GM19351 (cell line): ENCODE results near the gene DLX6.

Experiments
- ATAC-seq: cut with Tn5 transposase; IDR thresholded peaks from one replicate; pipeline ENCODE4 v1.9.1; 2021; ENCODE audit warnings: mild to moderate bottlenecking, moderate library complexity; ENCODE audit not compliant: unreplicated experiment

The DLX6 gene

GRCh38 chr7:97005183-97006054, at the start of gene DLX6:
DLX6 (plus strand) TSS chr7:97005553; CDS start chr7:97005978, 425 bp downstream.
- peak; percentile 53 for ATAC-seq

GRCh38 chr7:96959135-96959534, 46.2 kb upstream of the DLX6 start:
- ATAC-seq = no peak

DNA sequence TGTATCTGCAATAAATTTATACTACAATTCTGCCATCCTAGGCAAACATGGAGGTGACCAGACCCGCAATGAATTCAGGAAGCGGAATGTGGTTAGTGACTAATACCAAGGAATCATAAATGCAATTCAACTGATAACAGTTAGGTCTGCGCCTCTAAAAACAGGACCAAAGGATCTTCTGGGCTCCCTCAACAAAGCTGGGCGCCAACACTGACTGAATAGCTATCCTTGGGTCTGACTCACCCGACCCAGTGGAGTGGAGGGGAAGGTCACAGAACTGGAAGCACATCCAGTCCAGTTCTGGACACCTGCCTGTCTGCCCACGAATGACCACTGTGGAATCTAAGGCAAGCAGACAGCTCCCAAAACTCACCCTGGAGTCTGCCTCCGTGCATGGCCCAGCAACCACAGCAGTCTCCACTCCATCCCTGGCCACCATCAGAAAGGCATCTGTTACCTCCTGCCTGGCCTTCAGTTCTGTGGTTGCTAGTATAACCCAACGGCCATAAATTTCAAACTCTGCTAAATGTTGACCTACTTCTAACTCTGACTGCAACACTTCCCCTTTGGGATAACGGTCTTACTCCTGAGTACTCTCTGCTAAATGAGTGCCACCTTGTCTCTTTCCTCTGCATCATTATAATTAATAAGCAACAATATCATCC, 43.0 kb upstream of the DLX6 start:
- no peak for ATAC-seq

- no peak for ATAC-seq
Observed at GRCh38 chr7:96968981-96969380, 36.4 kb upstream of the DLX6 start.

GRCh38 chr7:96970739-96971138, 34.6 kb upstream of the DLX6 start:
- no peak for ATAC-seq

DNA sequence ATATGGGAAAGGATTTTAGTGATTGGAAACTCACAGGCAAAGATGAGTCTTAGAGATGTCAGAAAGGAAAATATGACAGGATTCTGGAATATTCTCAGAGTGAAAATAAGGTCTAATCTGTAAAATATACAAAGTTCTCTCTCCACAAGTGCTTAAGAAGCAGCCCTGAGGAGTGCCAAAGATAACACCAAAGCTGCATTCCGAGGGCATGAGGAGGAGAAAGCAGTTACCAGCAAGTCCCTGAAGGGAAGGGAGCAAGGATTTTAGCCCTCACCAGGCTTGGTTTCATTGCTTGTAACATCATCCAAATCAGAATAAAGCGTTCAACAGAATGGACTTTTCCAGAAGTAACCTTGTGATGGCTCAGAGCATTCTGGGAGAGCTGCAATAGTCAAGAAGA, 31.4 kb upstream of the DLX6 start:
- ATAC-seq = no peak

GRCh38 chr7:96976106-96976505, 29.2 kb upstream of the DLX6 start:
- no peak for ATAC-seq

DNA sequence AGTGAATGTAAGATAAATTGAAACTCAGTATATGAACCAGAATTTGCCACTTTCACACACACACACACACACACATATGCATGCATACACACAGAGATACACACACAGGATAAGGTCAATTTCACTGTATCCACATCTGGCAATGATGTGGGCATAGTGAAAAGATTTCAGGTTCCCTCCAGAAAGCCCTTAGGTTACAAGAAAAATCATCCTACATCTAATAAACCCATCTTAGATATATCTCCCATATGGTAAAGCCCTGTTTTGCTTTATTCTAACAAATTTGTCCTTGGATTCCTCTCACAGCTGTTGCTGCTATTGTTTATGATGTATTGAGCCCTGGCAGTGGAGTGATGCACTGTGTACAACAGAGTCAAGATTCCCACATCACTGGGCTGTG, 27.9 kb upstream of the DLX6 start:
- no peak for ATAC-seq

- ATAC-seq = no peak
Observed at GRCh38 chr7:96979551-96980276, 25.6 kb upstream of the DLX6 start.

DNA sequence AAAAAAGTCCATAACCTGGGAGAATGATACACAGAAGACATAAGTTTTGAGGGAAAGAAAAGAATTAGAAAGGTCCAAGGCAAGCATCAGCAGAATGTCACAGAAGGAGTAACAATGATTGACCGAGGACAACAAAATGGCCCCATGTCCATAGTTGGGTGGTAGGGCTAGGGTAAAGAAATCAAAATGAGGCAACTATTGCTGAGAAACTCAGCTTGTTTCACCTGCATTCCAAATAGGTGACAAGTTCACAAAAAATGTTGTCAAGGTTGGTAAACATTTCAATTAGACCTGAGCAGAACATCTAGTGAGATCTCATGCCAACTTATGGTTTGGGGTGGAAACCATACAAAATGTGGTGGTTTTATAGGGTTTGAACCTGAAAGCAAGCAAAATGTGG, 22.8 kb upstream of the DLX6 start:
- ATAC-seq = no peak

- ATAC-seq = no peak
Observed at GRCh38 chr7:96985992-96986391, 19.4 kb upstream of the DLX6 start.

DNA sequence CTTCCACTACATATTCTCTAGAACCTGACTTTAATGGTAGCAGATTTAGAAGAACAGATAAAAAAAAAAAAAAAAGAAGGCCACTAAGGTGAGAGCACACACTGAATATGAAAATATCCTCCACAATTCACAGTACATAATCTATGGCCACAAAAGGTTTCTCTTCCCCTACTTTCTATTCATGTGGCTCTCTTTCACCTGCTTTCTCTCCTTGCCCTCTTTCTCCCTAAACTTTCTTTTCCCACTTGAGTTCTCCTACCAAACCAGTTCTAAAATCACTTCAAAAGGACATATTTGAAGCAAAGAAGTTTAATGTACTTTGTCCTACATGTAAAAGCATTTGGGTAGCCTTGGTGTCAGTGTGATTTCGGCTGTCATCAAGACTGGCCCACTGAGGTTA, 18.5 kb upstream of the DLX6 start:
- ATAC-seq = no peak

DNA sequence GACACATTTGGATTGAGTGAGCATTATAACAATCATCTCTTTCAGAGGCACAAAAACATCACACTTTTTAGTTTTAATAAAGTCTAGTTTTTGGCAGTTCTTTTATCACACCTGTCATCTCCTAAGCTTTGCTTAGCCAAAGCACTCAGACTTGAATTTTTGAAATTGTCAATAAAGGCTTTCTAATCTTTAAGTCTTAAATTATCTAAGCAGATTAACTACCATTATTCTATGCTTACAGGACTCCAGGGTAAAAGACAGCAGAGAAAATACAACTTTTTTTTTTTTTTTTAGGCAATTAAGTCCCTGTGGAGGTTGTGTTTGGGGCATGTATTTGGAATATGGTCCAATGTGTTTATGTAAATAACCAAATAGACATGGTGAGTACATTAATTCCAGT, 17.6 kb upstream of the DLX6 start:
- ATAC-seq = no peak

GRCh38 chr7:96989241-96989858, 16.0 kb upstream of the DLX6 start:
- ATAC-seq = no peak

DNA sequence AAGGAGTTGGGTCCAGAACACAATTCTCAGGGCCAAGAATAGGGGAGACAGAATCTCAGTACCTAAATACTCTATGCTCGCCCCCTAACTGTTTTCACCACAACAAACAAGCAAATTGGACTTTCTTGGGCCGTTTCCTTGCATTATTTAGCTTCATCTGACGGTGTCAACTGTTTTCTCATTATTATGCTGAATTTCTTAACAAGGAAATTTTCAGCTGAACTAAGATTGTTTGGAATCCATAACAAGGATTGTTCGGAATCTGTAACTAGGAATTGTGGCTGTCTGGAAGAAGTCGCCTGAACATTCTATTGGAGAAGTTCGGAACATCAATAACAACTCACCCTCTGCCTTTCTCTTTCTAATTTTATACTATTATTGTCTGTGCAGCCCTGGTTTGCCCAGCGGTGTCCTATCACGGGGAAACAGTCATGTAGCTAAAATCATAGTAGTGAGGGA, 15.5 kb upstream of the DLX6 start:
- ATAC-seq = no peak

- no peak for ATAC-seq
Observed at GRCh38 chr7:96991546-96992191, 13.7 kb upstream of the DLX6 start.

DNA sequence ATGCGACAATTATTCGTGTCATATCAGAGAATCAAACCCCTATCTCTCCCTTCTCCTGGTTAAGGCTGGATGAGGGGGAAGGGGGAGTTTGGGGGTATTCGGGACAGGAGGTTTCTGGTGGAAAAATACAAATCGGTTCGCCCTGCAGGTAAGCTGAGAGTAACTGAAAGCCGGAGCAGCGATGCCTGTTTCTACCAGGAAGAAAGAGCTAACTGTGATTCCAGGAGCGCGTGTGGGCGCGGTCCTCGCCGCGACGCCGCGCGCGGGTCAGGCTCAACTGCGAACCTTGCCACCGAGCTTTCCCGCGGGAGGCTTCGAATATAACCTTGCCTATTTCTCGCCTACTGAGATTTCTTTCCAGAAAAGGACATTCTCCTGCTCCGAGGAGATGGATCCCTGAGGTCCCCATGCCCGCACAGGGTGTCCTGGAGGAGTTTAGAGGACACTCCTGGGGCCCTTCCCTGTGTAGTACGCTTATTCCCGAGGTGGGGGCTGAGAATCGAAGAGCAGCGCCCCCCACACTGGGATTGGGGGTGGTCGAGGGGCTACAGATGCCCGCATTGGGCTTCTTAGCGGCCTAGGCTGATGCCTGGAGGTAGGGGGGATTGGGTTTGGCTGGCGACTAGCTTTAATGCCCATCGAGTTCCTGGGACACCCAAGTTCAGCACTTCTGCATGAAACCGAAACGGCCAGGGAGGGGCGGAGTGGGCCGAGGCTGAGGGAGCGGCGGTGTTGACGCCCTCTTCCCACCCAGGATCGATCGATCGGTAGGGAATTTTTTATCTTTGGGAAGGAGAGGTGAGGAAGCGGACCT, 13.0 kb upstream of the DLX6 start:
- no peak for ATAC-seq

- no peak for ATAC-seq
Observed at GRCh38 chr7:96993094-96993865, 12.1 kb upstream of the DLX6 start.

- no peak for ATAC-seq
Observed at GRCh38 chr7:96993980-96994379, 11.4 kb upstream of the DLX6 start.
